Panc1 (cell line): Measurements from ENCODE around the gene PIP4K2A. TPM values are rescaled to one million over a fixed set of nuclear protein-coding genes. Genes with fewer than 3 reads are reported as not detected.

Experiments used
- ATAC-seq: fragments of 200-7000 bp; cut with Tn5 transposase; 2 replicates; pipeline ENCODE4 v1.9.1; 2020; ENCODE audit warnings: mild to moderate bottlenecking, moderate library complexity
- BruUV-seq: library from RNA; stranded (reverse); fragments of 400-500 nt; replicated peaks from 2 replicates; lab custom pipeline; 2021; lab: Mats Ljungman, UMichigan
- CTCF ChIA-PET: fragments of 300-600 bp; sonication (Branson Sonifier 250); formaldehyde crosslinking; loops from one replicate; lab custom pipeline; 2022; ENCODE audit warnings: antibody characterized with exemption; lab: Charles Lee
- POLR2A ChIA-PET: fragments of 300-600 bp; sonication (Branson Sonifier 250); formaldehyde crosslinking; loops from one replicate; lab custom pipeline; 2022; ENCODE audit warnings: antibody characterized with exemption; lab: Charles Lee
- DNase-seq: peaks from one replicate; pipeline ENCODE4 v3.0.0-alpha.2; 2010; ENCODE audit warnings: low read depth, low spot score
- H3K27ac ChIP-seq: 2 replicates; pipeline ENCODE4 v1.5.1; 2011; ENCODE audit warnings: mild to moderate bottlenecking, low read length, inconsistent platforms
- H3K27me3 ChIP-seq: fragments of 200-500 bp; sonication (Bioruptor generic); 2 replicates; pipeline ENCODE4 v1.6.0; 2014; ENCODE audit warnings: low read length, inconsistent platforms; ENCODE audit not compliant: control insufficient read depth, insufficient read depth
- H3K36me3 ChIP-seq: fragments of 200-500 bp; sonication (Bioruptor generic); 2 replicates; pipeline ENCODE4 v1.5.1; 2014; ENCODE audit warnings: inconsistent platforms, mild to moderate bottlenecking, low read length, moderate library complexity; ENCODE audit not compliant: control insufficient read depth, insufficient read depth
- H3K4me1 ChIP-seq: 2 replicates; pipeline ENCODE4 v1.5.1; 2011; ENCODE audit warnings: inconsistent platforms, mild to moderate bottlenecking, low read length, moderate library complexity; ENCODE audit not compliant: control insufficient read depth, insufficient read depth
- H3K4me3 ChIP-seq, 2 experiments: 2 replicates each; pipeline ENCODE4 v1.5.1; 2011 to 2012; ENCODE audit warnings: low read depth in 2 of 2, low read length in 2 of 2, mild to moderate bottlenecking in 2 of 2, inconsistent platforms in 1 of 2, moderate library complexity in 1 of 2
- H3K9me3 ChIP-seq: fragments of 200-500 bp; sonication (Bioruptor generic); 2 replicates; pipeline ENCODE4 v1.5.1; 2014; ENCODE audit warnings: low read depth, mild to moderate bottlenecking, inconsistent platforms, low read length, moderate library complexity; ENCODE audit not compliant: control insufficient read depth, insufficient read depth
- POLR2AphosphoS5 ChIP-seq: IDR thresholded peaks from 2 replicates; pipeline ENCODE4 v1.6.1; 2012; ENCODE audit warnings: mild to moderate bottlenecking, low read depth, low read length, moderate library complexity
- SIN3A ChIP-seq: IDR thresholded peaks from 2 replicates; pipeline ENCODE4 v1.6.1; 2012; ENCODE audit warnings: low read depth, mild to moderate bottlenecking, low read length, moderate library complexity, borderline replicate concordance; ENCODE audit not compliant: insufficient read depth
- TCF7L2 ChIP-seq: IDR thresholded peaks from 2 replicates; pipeline ENCODE4 v1.6.1; 2011; ENCODE audit warnings: mild to moderate bottlenecking, low read depth, low read length, inconsistent platforms
- in situ Hi-C: cut with HindIII; loops from 2 replicates; pipeline ENCODE4 v1.10.0; 2016; ENCODE audit warnings: low sequenced_read_pairs, low pct_unique_long_range_greater_than_20kb
- intact Hi-C: fragments of 100-400 bp; cut with micrococcal nuclease; formaldehyde crosslinking; loops from one replicate; pipeline ENCODE4 v1.10.0; 2022; ENCODE audit not compliant: unreplicated experiment
- total RNA-seq: library from RNA; stranded (reverse); gene quantifications from one replicate; pipeline ENCODE4 v1.2.1, GENCODE V29; 2021; ENCODE audit not compliant: unreplicated experiment
- TF ChIP-seq, protein P1 (sequence below): fragments of 450-650 bp; IDR thresholded peaks from 2 replicates; pipeline ENCODE4 v1.5.1; 2017; ENCODE audit warnings: mild to moderate bottlenecking
- TF ChIP-seq, protein P2 (sequence below), 2 experiments: IDR thresholded peaks; 2 replicates each; pipeline ENCODE4 v1.6.1; 2011 to 2012; ENCODE audit warnings: low read depth in 2 of 2, control low read depth in 1 of 2, low read length in 1 of 2, mild to moderate bottlenecking in 1 of 2, moderate library complexity in 1 of 2; ENCODE audit not compliant: insufficient read depth in 1 of 2

The PIP4K2A gene
- total RNA-seq, 1 experiment from 2014 or later, result 25.2 TPM

DNA sequence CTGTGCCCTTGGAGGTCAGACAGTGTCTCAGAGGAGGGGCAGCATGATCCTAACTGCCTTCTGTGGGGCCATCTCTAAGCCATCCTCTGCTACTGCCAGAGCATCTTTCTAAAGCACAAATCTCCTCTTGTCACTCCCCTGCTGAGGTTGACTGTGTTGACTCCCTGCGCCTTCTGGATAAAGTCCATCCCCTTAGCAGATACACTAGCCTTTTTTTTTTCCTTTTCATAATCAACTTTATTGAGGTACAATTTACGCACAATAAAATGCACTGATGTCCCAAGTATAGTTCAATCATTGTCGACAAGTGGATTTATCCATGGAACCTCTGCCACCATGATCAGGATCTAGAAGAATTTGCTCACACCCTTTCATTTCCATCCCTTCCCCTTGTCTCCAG is 219.0 kb downstream of the PIP4K2A start:
- in situ Hi-C loops, result no loop called here
- POLR2A ChIA-PET, result interaction anchor here (0.6 kb wide), 1 partner anchor 468 kb away, joined by 4 read pairs; no protein-coding TSS in a partner anchor

DNA sequence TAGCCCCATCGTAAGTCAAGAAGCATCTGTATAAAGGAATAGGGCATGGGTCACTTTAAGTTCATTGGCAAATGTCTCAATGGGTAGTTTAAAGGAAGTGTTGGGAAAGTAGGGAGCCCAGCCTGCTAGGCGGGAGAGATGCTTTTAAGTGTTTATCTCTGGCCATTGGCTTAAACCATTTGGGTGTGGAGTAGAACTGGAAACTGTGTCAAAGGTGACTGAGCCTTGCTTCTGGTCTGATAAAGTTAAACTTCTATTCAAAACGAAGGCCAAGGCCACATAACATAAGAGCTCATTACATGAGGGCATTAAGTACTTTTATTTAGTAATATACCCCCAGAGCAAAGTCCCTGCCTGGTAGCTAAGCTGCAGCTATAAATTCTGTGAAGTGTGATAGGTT is 220.4 kb downstream of the PIP4K2A start:
- Histone ChIP-seq H3K27ac (no peak overlapping the region), H3K4me1 (no peaks in the 10 kb centered on the region), H3K36me3 (no peaks in the 10 kb centered on the region), H3K4me3 (no peak overlapping the region), H3K27me3 (no peaks in the 10 kb centered on the region; the same call in 1 of the 2 replicates), H3K9me3 (no peaks in the 10 kb centered on the region)
- in situ Hi-C loops, result no loop called here
- DNase-seq, result no peak
- ATAC-seq, result no peak
- intact Hi-C loops, result no loop called here
- POLR2A ChIA-PET, result no interaction called here
- TF ChIP-seq TCF7L2 (no peak), POLR2AphosphoS5 (no peak), SIN3A (no peak)
- TF ChIP-seq, protein P1, sequence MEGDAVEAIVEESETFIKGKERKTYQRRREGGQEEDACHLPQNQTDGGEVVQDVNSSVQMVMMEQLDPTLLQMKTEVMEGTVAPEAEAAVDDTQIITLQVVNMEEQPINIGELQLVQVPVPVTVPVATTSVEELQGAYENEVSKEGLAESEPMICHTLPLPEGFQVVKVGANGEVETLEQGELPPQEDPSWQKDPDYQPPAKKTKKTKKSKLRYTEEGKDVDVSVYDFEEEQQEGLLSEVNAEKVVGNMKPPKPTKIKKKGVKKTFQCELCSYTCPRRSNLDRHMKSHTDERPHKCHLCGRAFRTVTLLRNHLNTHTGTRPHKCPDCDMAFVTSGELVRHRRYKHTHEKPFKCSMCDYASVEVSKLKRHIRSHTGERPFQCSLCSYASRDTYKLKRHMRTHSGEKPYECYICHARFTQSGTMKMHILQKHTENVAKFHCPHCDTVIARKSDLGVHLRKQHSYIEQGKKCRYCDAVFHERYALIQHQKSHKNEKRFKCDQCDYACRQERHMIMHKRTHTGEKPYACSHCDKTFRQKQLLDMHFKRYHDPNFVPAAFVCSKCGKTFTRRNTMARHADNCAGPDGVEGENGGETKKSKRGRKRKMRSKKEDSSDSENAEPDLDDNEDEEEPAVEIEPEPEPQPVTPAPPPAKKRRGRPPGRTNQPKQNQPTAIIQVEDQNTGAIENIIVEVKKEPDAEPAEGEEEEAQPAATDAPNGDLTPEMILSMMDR, result no peak
- TF ChIP-seq, protein P2, sequence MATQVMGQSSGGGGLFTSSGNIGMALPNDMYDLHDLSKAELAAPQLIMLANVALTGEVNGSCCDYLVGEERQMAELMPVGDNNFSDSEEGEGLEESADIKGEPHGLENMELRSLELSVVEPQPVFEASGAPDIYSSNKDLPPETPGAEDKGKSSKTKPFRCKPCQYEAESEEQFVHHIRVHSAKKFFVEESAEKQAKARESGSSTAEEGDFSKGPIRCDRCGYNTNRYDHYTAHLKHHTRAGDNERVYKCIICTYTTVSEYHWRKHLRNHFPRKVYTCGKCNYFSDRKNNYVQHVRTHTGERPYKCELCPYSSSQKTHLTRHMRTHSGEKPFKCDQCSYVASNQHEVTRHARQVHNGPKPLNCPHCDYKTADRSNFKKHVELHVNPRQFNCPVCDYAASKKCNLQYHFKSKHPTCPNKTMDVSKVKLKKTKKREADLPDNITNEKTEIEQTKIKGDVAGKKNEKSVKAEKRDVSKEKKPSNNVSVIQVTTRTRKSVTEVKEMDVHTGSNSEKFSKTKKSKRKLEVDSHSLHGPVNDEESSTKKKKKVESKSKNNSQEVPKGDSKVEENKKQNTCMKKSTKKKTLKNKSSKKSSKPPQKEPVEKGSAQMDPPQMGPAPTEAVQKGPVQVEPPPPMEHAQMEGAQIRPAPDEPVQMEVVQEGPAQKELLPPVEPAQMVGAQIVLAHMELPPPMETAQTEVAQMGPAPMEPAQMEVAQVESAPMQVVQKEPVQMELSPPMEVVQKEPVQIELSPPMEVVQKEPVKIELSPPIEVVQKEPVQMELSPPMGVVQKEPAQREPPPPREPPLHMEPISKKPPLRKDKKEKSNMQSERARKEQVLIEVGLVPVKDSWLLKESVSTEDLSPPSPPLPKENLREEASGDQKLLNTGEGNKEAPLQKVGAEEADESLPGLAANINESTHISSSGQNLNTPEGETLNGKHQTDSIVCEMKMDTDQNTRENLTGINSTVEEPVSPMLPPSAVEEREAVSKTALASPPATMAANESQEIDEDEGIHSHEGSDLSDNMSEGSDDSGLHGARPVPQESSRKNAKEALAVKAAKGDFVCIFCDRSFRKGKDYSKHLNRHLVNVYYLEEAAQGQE (IDR thresholded peaks at IDR 0.05; ENCODE audit: insufficient read depth in 1 of 2, low read depth in 2 of 2, low read length in 1 of 2), result no peak
- CTCF ChIA-PET, result no interaction called here
- no TSS peak for BruUV-seq

More for the DNA sequence above, 219.0 kb downstream of the PIP4K2A start:
- H3K27ac ChIP-seq, result no peak overlapping the region
- ATAC-seq (no peak), DNase-seq (no peak)
- CTCF ChIA-PET, result no interaction called here
- BruUV-seq, result no TSS peak
- no peaks in the 10 kb centered on the region for H3K9me3 ChIP-seq
- H3K36me3 ChIP-seq, result no peaks in the 10 kb centered on the region
- no peak for TF ChIP-seq TCF7L2
- TF ChIP-seq, protein P2 (IDR thresholded peaks at IDR 0.05; ENCODE audit: insufficient read depth in 1 of 2, low read depth in 2 of 2, low read length in 1 of 2), result no peak
- TF ChIP-seq, protein P1, result no peak
- TF ChIP-seq POLR2AphosphoS5, result no peak
- TF ChIP-seq SIN3A, result no peak
- H3K27me3 ChIP-seq, result no peaks in the 10 kb centered on the region; the same call in 1 of the 2 replicates
- no peak overlapping the region for H3K4me3 ChIP-seq
- H3K4me1 ChIP-seq, result no peaks in the 10 kb centered on the region
- intact Hi-C loops, result no loop called here
